Neural cell (in vitro differentiated cells): ENCODE data around the gene KCNQ2. TPM values are rescaled to one million over a fixed set of nuclear protein-coding genes. Genes with fewer than 3 reads are reported as not detected.
A peak's percentile ranks its signal among the peaks of the same experiment; 100 is the strongest.

ENCODE experiments used
- H2AFZ ChIP-seq: fragments of 200-600, 300-800 bp; sonication (generic), shearing (Covaris generic); 2 replicates; pipeline ENCODE4 v1.6.0; 2014; ENCODE audit warnings: low read depth, mild to moderate bottlenecking, antibody characterized with exemption, low read length, moderate library complexity
- H3F3A ChIP-seq: fragments of 200-600 bp; shearing (Covaris generic); 2 replicates; pipeline ENCODE4 v1.6.1; 2016; ENCODE audit warnings: mild to moderate bottlenecking, moderate library complexity, mixed read lengths, antibody characterized with exemption, low read length; ENCODE audit not compliant: insufficient read depth, poor library complexity, severe bottlenecking
- H3K27ac ChIP-seq: fragments of 200-600, 300-800 bp; sonication (generic), shearing (Covaris generic); 2 replicates; pipeline ENCODE4 v1.5.1; 2014; ENCODE audit warnings: mild to moderate bottlenecking, low read length, moderate library complexity
- H3K27me3 ChIP-seq: fragments of 300-800, 200-600 bp; sonication (generic), shearing (Covaris generic); 2 replicates; pipeline ENCODE4 v1.6.0; 2014; ENCODE audit warnings: mild to moderate bottlenecking, low read depth, low read length, moderate library complexity; ENCODE audit not compliant: insufficient read depth
- H3K36me3 ChIP-seq: fragments of 300-800, 200-600 bp; sonication (generic), shearing (Covaris generic); 2 replicates; pipeline ENCODE4 v1.5.1; 2014; ENCODE audit warnings: mild to moderate bottlenecking, antibody characterized with exemption, low read length, moderate library complexity; ENCODE audit not compliant: insufficient read depth
- H3K4me2 ChIP-seq: fragments of 300-800, 200-600 bp; sonication (generic), shearing (Covaris generic); 2 replicates; pipeline ENCODE4 v1.6.0; 2014; ENCODE audit warnings: mild to moderate bottlenecking, low read length
- H3K4me3 ChIP-seq: fragments of 300-800, 200-600 bp; sonication (generic), shearing (Covaris generic); 2 replicates; pipeline ENCODE4 v1.5.1; 2014; ENCODE audit warnings: mild to moderate bottlenecking, low read length, moderate library complexity
- H3K79me2 ChIP-seq: fragments of 200-600 bp; shearing (Covaris generic); replicated peaks from 2 replicates; pipeline ENCODE4 v1.6.0; 2014; ENCODE audit warnings: mild to moderate bottlenecking, low read length, moderate library complexity; ENCODE audit not compliant: insufficient read depth
- H3K9ac ChIP-seq: fragments of 300-800, 200-600 bp; sonication (generic), shearing (Covaris generic); 2 replicates; pipeline ENCODE4 v1.6.1; 2016; ENCODE audit warnings: mild to moderate bottlenecking, low read length, mixed read lengths
- H3K9me2 ChIP-seq: fragments of 200-600 bp; shearing (Covaris generic); 2 replicates; pipeline ENCODE4 v1.6.1; 2016; ENCODE audit warnings: mild to moderate bottlenecking, low read length, mixed read lengths; ENCODE audit not compliant: insufficient read depth
- H3K9me3 ChIP-seq: fragments of 200-600, 300-800 bp; sonication (generic), shearing (Covaris generic); 2 replicates; pipeline ENCODE4 v1.6.1; 2016; ENCODE audit warnings: mild to moderate bottlenecking, mixed run types, low read length, moderate library complexity, mixed read lengths
- H4K20me1 ChIP-seq: fragments of 200-600 bp; shearing (Covaris generic); 2 replicates; pipeline ENCODE4 v1.6.1; 2016; ENCODE audit warnings: mild to moderate bottlenecking, mixed run types; ENCODE audit not compliant: insufficient read depth
- CTCF ChIP-seq: fragments of 450-650 bp; IDR thresholded peaks from 2 replicates; pipeline ENCODE4 v1.5.1; 2014; ENCODE audit warnings: antibody characterized with exemption, mild to moderate bottlenecking, moderate library complexity; ENCODE audit not compliant: poor library complexity, severe bottlenecking
- EP300 ChIP-seq: fragments of 450-650 bp; conservative IDR thresholded peaks from 2 replicates; pipeline ENCODE4 v1.6.1; 2014; ENCODE audit warnings: antibody characterized with exemption, mild to moderate bottlenecking, moderate library complexity; ENCODE audit not compliant: poor library complexity, severe bottlenecking
- EZH2 ChIP-seq: fragments of 200-600, 300-800 bp; shearing (Covaris generic), sonication (generic); IDR thresholded peaks from 2 replicates; pipeline ENCODE4 v1.6.1; 2014; ENCODE audit warnings: antibody characterized with exemption, low read length, borderline replicate concordance, mild to moderate bottlenecking; ENCODE audit not compliant: insufficient read depth, poor library complexity, severe bottlenecking
- MXI1 ChIP-seq: fragments of 450-650 bp; conservative IDR thresholded peaks from 2 replicates; pipeline ENCODE4 v1.6.1; 2014; ENCODE audit warnings: antibody characterized with exemption, mild to moderate bottlenecking; ENCODE audit not compliant: poor library complexity, severe bottlenecking
- POLR2AphosphoS5 ChIP-seq: IDR thresholded peaks from 2 replicates; pipeline ENCODE4 v1.6.1; 2012
- RAD21 ChIP-seq: fragments of 450-650 bp; conservative IDR thresholded peaks from 2 replicates; pipeline ENCODE4 v1.6.1; 2014; ENCODE audit warnings: antibody characterized with exemption, mild to moderate bottlenecking, moderate library complexity
- REST ChIP-seq: IDR thresholded peaks from 2 replicates; pipeline ENCODE4 v1.6.1; 2012; ENCODE audit warnings: borderline replicate concordance
- SMC3 ChIP-seq: fragments of 450-650 bp; conservative IDR thresholded peaks from 2 replicates; pipeline ENCODE4 v1.6.1; 2014; ENCODE audit warnings: antibody characterized with exemption, mild to moderate bottlenecking, moderate library complexity; ENCODE audit not compliant: poor library complexity
- TAF1 ChIP-seq: IDR thresholded peaks from 2 replicates; pipeline ENCODE4 v1.6.1; 2012; ENCODE audit warnings: low read depth
- polyA plus RNA-seq: library from polyadenylated mRNA; depleted of rRNA; stranded (reverse); fragments of >200 nt; gene quantifications from 2 replicates; pipeline ENCODE4 v1.2.3, GENCODE V29; 2014

The KCNQ2 gene
- polyA plus RNA-seq, 1 donor from 2014 or later = 84.7 TPM

- H3K36me3 ChIP-seq = no peaks in the 10 kb centered on the region
- H3F3A ChIP-seq = no peaks in the 10 kb centered on the region
- no peak overlapping the region for H3K4me2 ChIP-seq
- H3K4me3 ChIP-seq = no peak overlapping the region
- H3K27ac ChIP-seq = no peak overlapping the region
- no peak overlapping the region for H3K9ac ChIP-seq
- H4K20me1 ChIP-seq = no peaks in the 10 kb centered on the region
- no peaks in the 10 kb centered on the region for H3K9me3 ChIP-seq
- H3K9me2 ChIP-seq = no peaks in the 10 kb centered on the region
- TF ChIP-seq MXI1 (no peak), TAF1 (no peak), EP300 (no peak), SMC3 (no peak), RAD21 (no peak), CTCF (no peak), EZH2 (no peak), POLR2AphosphoS5 (no peak), REST (no peak)
- H3K79me2 ChIP-seq = no peaks in the 10 kb centered on the region
- H3K27me3 ChIP-seq = no peaks in the 10 kb centered on the region
- H2AFZ ChIP-seq = no peak overlapping the region
These were observed 104.3 kb downstream of the KCNQ2 start for GRCh38 chr20:63368151-63368550.

- Histone ChIP-seq H3K36me3 (no peaks in the 10 kb centered on the region), H2AFZ (no peak overlapping the region), H3K4me2 (no peak overlapping the region), H3K9ac (peak overlapping the region; percentile 5), H3K4me3 (no peak overlapping the region), H3K79me2 (no peaks in the 10 kb centered on the region), H3K9me2 (no peaks in the 10 kb centered on the region), H3F3A (no peaks in the 10 kb centered on the region), H3K27me3 (no peaks in the 10 kb centered on the region), H3K9me3 (no peaks in the 10 kb centered on the region), H3K27ac (peak overlapping the region; percentile 28), H4K20me1 (no peaks in the 10 kb centered on the region)
- TF ChIP-seq EP300 = no peak
- no peak for TF ChIP-seq REST
- no peak for TF ChIP-seq EZH2
- no peak for TF ChIP-seq SMC3
- TF ChIP-seq POLR2AphosphoS5 = no peak
- TF ChIP-seq RAD21 = no peak
- TF ChIP-seq TAF1 = no peak
- TF ChIP-seq MXI1 = no peak
- no peak for TF ChIP-seq CTCF
These were observed 104.9 kb downstream of the KCNQ2 start for GRCh38 chr20:63367446-63368055.
